Peyer's patch (tissue), 4 donors: ENCODE measurements around the gene C1QL1.

Experiments used
- POLR2A ChIP-seq, 2 donors: fragments of 450-650 bp; IDR thresholded peaks; one replicate each; pipeline ENCODE4 v1.5.1; 2017; ENCODE audit warnings: antibody characterized with exemption in 2 of 2, mild to moderate bottlenecking in 2 of 2, moderate library complexity in 2 of 2
- TF ChIP-seq, protein P1 (sequence below), 6 experiments: fragments of 450-650 bp in 4 of 6; fragments of 200-600 bp in 2 of 6; sonication (generic) in 1 of 6; IDR thresholded peaks; one replicate each; pipeline ENCODE4 v1.5.1; 2017 to 2019; ENCODE audit warnings: antibody characterized with exemption in 6 of 6, mild to moderate bottlenecking in 3 of 6, moderate library complexity in 1 of 6

DNA sequence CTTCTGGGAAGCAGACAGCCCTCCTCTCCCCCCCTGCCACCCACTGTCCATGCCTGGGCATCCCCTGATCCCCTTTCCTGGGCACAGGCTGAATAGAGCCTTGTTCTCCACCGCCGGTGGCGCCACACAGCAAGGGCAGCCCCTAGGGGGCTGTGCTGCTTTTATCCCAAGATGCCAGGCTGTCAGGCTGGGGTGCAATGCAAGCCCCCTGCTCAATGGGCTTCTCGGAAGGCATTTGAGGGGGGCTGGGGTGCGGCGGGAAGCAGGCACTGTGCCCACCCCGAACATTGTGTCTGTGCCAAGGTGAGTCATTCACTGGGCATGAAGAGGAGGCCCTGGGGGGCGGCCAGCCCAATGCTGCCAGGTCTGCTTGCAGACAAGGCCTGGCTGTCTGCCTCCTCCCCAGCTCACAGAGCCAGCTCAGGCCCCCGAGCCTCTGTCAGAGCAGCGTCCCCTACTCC is 51.3 kb downstream of the C1QL1 start:
- TF ChIP-seq, protein P1, sequence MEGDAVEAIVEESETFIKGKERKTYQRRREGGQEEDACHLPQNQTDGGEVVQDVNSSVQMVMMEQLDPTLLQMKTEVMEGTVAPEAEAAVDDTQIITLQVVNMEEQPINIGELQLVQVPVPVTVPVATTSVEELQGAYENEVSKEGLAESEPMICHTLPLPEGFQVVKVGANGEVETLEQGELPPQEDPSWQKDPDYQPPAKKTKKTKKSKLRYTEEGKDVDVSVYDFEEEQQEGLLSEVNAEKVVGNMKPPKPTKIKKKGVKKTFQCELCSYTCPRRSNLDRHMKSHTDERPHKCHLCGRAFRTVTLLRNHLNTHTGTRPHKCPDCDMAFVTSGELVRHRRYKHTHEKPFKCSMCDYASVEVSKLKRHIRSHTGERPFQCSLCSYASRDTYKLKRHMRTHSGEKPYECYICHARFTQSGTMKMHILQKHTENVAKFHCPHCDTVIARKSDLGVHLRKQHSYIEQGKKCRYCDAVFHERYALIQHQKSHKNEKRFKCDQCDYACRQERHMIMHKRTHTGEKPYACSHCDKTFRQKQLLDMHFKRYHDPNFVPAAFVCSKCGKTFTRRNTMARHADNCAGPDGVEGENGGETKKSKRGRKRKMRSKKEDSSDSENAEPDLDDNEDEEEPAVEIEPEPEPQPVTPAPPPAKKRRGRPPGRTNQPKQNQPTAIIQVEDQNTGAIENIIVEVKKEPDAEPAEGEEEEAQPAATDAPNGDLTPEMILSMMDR (IDR thresholded peaks at IDR 0.05): no peak
- TF ChIP-seq POLR2A (IDR thresholded peaks at IDR 0.05): no peak
